ENCODE data around the gene MFRP. TPM values are rescaled to one million over a fixed set of nuclear protein-coding genes. Genes with fewer than 3 reads are reported as not detected.

The MFRP gene
- total and polyA plus RNA-seq, 9 of the 15 experiments (the other 6 are each of a cell fraction or from before 2014, with no cell fraction given), result not detected

GRCh38 chr11:119320776-119321524 lies 25.6 kb downstream of the MFRP start (continued):
- TF ChIP-seq FOXJ3 (CRISPR knock-in tag; IDR thresholded peaks at IDR 0.05), result no peak
- TF ChIP-seq RNF219 (CRISPR knock-in tag; IDR thresholded peaks at IDR 0.05), result no peak
- TF ChIP-seq MLLT1 (IDR thresholded peaks at IDR 0.05), result 0 out of 4 replicates have a peak, but pooled peaks of 1 of the 2 experiments have one; percentile 19
- TF ChIP-seq ZNF121 (CRISPR knock-in tag; conservative IDR thresholded peaks at IDR 0.05), result no peak
- TF ChIP-seq MIER1 (IDR thresholded peaks at IDR 0.05; ENCODE audit: low read depth), result no peak
- no peak for TF ChIP-seq SMC3 (conservative IDR thresholded peaks at IDR 0.05; ENCODE audit: insufficient read depth, low read depth, low read length)
- TF ChIP-seq STAT5B (CRISPR knock-in tag; IDR thresholded peaks at IDR 0.05), result no peak
- TF ChIP-seq SIX5 (IDR thresholded peaks at IDR 0.05; ENCODE audit: borderline replicate concordance in 1 of 2, insufficient read depth in 1 of 2, low read depth in 1 of 2, low read length in 2 of 2), result no peak
- TF ChIP-seq GMEB1 (CRISPR knock-in tag; IDR thresholded peaks at IDR 0.05), result no peak
- no peak for TF ChIP-seq LEF1 (IDR thresholded peaks at IDR 0.05)
- no peak for TF ChIP-seq MEIS2 (IDR thresholded peaks at IDR 0.05; ENCODE audit: partially characterized antibody)
- TF ChIP-seq HMGN3 (IDR thresholded peaks at IDR 0.05; ENCODE audit: borderline replicate concordance, extremely low read depth, insufficient read length, low read depth, low read length), result peak; percentile 43
- no peak for TF ChIP-seq ZNF717 (CRISPR knock-in tag; IDR thresholded peaks at IDR 0.05)
- no peak for TF ChIP-seq XRCC3 (IDR thresholded peaks at IDR 0.05)
- TF ChIP-seq ERF (CRISPR knock-in tag; IDR thresholded peaks at IDR 0.05), result no peak
- no peak for TF ChIP-seq TEAD1 (CRISPR knock-in tag; IDR thresholded peaks at IDR 0.05)
- TF ChIP-seq ZFPM2 (CRISPR knock-in tag; IDR thresholded peaks at IDR 0.05), result no peak
- TF ChIP-seq PCBP1 (IDR thresholded peaks at IDR 0.05; ENCODE audit: low read depth, low read length, poor library complexity, severe bottlenecking), result peak; percentile 21
- TF ChIP-seq RBM14 (IDR thresholded peaks at IDR 0.05; ENCODE audit: borderline replicate concordance, insufficient read depth, low read depth, low read length), result 0 out of 2 replicates have a peak, but pooled peaks have one; percentile 49
- TF ChIP-seq ZNF311 (CRISPR knock-in tag; IDR thresholded peaks at IDR 0.05), result no peak
- no peak for TF ChIP-seq SIN3B (IDR thresholded peaks at IDR 0.05; ENCODE audit: low read depth)
- TF ChIP-seq RFX7 (CRISPR knock-in tag; IDR thresholded peaks at IDR 0.05), result no peak
- no peak for TF ChIP-seq DLX4 (CRISPR knock-in tag; IDR thresholded peaks at IDR 0.05)

Data from K562 (cell line).